Spleen (tissue), 11 donors: ENCODE results near the gene ZNF169. TPM values are rescaled to one million over a fixed set of nuclear protein-coding genes. Genes with fewer than 3 reads are reported as not detected.
"Not testable (repeated sequence)": the region's sequence is repeated elsewhere in the genome, so short reads cannot be mapped to it uniquely, and the experiment has no call there.

Experiments
- DNase-seq: peaks from one replicate; pipeline ENCODE4 v3.0.0-alpha.2; 2020
- H3K27ac ChIP-seq, 8 donors: fragments of 200-600 bp; sonication (generic) in 7 of 8; 1 replicate in 4 of 8; 2 replicates in 4 of 8; pipeline versions ENCODE4 v1.5.0 to v1.8.0; 2016 to 2021; ENCODE audit warnings: inconsistent platforms in 4 of 8, mild to moderate bottlenecking in 4 of 8, moderate library complexity in 1 of 8
- H3K27me3 ChIP-seq, 7 donors: fragments of 200-600 bp; sonication (generic) in 6 of 7; replicated peaks in 1 of 7; 1 replicate in 4 of 7; 2 replicates in 3 of 7; pipeline versions ENCODE4 v1.5.0 to v1.8.0; 2016 to 2021; ENCODE audit warnings: inconsistent platforms in 3 of 7, mild to moderate bottlenecking in 1 of 7
- H3K36me3 ChIP-seq, 6 donors: fragments of 200-600 bp; sonication (generic) in 5 of 6; 1 replicate in 4 of 6; 2 replicates in 2 of 6; pipeline versions ENCODE4 v1.5.0 to v1.8.0; 2016 to 2021; ENCODE audit warnings: inconsistent platforms in 2 of 6
- H3K4me1 ChIP-seq, 6 donors: fragments of 200-600 bp; sonication (generic) in 5 of 6; 1 replicate in 3 of 6; 2 replicates in 3 of 6; pipeline versions ENCODE4 v1.5.0 to v1.8.0; 2016 to 2021; ENCODE audit warnings: inconsistent platforms in 3 of 6
- H3K4me3 ChIP-seq, 8 donors: fragments of 200-600 bp; sonication (generic) in 7 of 8; 1 replicate in 4 of 8; 2 replicates in 4 of 8; pipeline versions ENCODE4 v1.5.0 to v1.8.0; 2016 to 2021; ENCODE audit warnings: inconsistent platforms in 4 of 8, mild to moderate bottlenecking in 4 of 8, moderate library complexity in 2 of 8
- H3K9me3 ChIP-seq, 8 donors: fragments of 200-600 bp; sonication (generic) in 7 of 8; 1 replicate in 4 of 8; 2 replicates in 4 of 8; pipeline versions ENCODE4 v1.5.0 to v1.8.0; 2016 to 2021; ENCODE audit warnings: inconsistent platforms in 4 of 8
- WGBS, 5 donors: extraction: QIAGEN DNeasy Blood & Tissue Kit in 3 of 5; methylation state at CpG; one replicate each; pipeline versions ENCODE4 v1.1.5 to v1.1.7; 2013 to 2018; 5-methylcytosine and 5-hydroxymethylcytosine counted together
- intact Hi-C: fragments of 100-400 bp; cut with DNase I; formaldehyde crosslinking; loops from one replicate; pipeline ENCODE4 v1.15.0; 2023; ENCODE audit warnings: low total_unique reads
- polyA plus RNA-seq, 3 donors: library from polyadenylated mRNA; stranded (reverse); fragments of 200-250 nt; gene quantifications; one replicate each; pipeline ENCODE4 v1.2.1, GENCODE V29; 2013
- total RNA-seq, 7 donors: library from RNA; depleted of rRNA in 3 of 7; stranded (reverse); fragments of >200 nt in 3 of 7; fragmentation: NEBNext Ultra II Directional in 4 of 7; extraction: Animal tissue kit (Norgen Biotek cat#: 25700) in 4 of 7; gene quantifications; one replicate each; pipeline versions ENCODE4 v1.1.0 to v1.2.1, GENCODE V29; 2016 to 2021
- donor health status: healthy with polysubstance abuse.
- donor health status: DM: no; HTN: no; CAD: no; lungs with moderate emphysema.
- donor health status: DM: no; HTN: no; CAD: no.
- donor health status: Bipolar disorder and iron deficiency.
- donor health status: healthy.
- donor health status: DM: no; HTN: no; CAD: no.
- donor health status: DM: yes; HTN: yes; CAD: no.

ZNF169 gene
- total and polyA plus RNA-seq, 10 donors = 2.3 to 58.1 (median 14.6) TPM

DNA sequence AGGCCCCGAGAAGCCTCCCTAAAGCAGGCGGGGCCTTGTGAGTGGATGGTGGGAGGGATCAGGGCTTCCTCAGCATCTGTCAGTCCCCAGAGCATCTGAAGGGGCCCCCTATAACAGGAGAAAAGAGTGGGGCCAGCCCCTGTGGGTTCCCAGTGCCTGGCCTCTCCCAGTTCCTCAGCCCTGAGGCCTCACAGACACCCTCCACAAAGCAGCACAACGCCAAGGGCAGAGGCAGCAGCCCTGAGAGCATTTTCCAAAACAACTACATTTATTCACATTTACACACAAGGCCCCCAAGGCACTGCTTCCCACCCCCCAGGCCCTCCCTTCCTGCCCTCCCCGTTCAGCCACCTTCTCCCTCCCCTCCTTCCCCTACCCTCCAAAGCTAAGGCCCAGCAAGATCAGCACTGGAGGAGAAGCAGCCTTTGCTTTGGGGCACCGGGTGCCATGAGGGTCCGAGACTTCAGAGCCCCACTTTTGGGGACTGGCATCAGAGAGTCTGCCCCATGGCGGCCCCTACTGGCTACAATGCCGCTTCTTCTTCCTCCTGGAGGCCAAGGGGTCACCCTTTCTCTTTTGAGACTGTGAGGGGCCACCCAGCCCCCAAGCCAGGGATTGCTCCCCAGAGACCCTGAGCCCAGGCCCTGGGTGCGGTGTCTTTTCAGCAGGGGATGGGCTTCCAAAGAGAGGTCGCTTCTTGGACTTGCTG, 59.0 kb downstream of the ZNF169 start:
- H3K4me1 ChIP-seq, H3K27me3 ChIP-seq, DNase-seq, H3K27ac ChIP-seq, intact Hi-C loops, H3K9me3 ChIP-seq, H3K36me3 ChIP-seq, H3K4me3 ChIP-seq: not testable (repeated sequence)
- 100% methylated on average over 1 of the region's 10 CpGs; no CpG with 5 or more reads in 4 of the 5 donors for WGBS, 5 donors

DNA sequence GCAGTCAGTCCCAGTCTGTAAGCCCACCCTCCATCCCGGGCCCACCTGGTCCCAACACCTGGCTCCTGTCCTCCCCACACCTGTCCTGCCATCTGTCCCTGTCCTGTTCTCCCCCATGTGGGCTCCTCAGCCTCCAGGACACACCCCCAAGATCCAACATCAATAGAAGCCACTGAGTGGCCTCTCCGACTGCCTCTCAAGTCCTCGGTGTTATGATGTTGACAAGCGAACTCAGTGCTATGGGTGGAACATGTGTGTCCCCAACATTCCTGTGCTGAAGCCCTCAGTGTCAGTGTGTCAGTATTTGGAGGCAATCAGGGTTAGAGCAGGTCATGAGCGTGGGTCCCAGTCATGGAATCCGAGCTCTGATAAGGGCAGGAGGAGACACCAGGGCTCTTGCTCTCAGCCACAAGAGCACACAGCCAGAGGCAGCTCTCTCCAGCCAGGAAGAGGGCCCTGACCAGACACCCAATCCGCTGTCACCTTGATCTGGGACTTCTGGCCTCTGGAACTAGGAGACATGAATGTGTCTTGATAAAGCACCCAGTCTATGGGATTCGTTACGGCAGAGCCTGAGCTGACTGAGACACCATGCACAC, 63.3 kb downstream of the ZNF169 start:
- intact Hi-C loops = not testable (repeated sequence)

DNA sequence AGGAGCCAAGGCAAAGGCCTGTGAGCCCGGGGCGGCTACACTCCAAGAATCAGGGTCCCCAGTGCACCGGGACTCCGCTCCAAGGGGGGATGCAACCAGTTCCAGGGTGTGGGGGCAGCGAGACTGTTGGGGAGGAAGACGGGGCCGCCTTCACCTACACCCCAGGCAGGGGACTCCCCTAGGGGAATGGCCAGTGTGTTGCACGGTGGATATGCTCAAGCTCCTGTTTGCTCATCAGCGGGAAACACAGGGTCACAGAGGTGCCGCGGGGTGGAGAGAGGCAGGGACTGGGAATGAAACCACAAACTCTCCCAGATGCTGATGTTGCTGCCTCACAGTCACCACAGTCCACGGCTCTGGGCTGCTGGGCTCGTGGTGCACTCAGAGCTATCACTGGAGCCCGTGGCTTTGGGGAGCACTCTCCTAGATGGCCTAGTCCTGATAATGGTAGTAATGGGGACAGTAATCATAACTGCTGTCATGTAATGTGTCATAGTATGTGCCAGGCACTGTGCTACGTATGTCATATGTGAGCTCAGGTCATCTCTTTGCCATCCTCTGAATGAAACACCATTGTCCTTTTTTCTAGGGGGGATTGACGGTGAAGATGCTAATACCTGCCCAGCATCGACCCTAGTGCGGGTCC, 64.2 kb downstream of the ZNF169 start:
- intact Hi-C loops, H3K4me1 ChIP-seq, H3K27ac ChIP-seq, DNase-seq, H3K9me3 ChIP-seq, H3K36me3 ChIP-seq, H3K27me3 ChIP-seq, H3K4me3 ChIP-seq: not testable (repeated sequence)
- 72 to 90% (median 84%) methylated on average over 8 to 13 of the region's 18 CpGs for WGBS, 5 donors

More for the DNA sequence above, 63.3 kb downstream of the ZNF169 start:
- H3K4me1 ChIP-seq, H3K27me3 ChIP-seq, H3K9me3 ChIP-seq, H3K4me3 ChIP-seq, H3K36me3 ChIP-seq, H3K27ac ChIP-seq, DNase-seq: not testable (repeated sequence)
- WGBS, 5 donors = 80 to 92% (median 90%) methylated on average over 1 to 8 of the region's 9 CpGs; no CpG with 5 or more reads in 1 of the 5 donors

DNA sequence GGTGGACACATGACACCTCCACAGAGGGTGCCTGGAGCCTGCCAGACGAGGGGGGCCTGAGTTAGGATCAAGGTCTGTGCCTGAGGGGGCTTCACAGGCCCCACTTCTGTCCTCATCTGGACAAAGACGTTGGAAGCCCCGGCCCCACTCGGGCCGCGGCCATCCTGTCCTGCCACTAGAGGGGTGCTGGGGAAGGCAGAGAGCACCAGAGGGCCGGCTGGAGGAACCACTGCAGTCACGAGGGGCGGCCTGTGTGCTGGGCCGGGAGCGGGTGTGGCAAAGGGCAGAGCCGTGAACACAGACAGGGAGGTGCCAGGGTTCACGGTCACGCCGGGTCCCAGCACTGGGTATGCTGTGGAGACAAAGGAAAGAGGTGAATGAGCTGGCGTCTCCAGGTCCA, 66.5 kb downstream of the ZNF169 start:
- WGBS, 5 donors = 76 to 88% (median 80%) methylated on average over 13 to 15 of the region's 16 CpGs
- H3K36me3 ChIP-seq, H3K9me3 ChIP-seq, intact Hi-C loops, H3K4me3 ChIP-seq, DNase-seq, H3K27me3 ChIP-seq, H3K4me1 ChIP-seq, H3K27ac ChIP-seq: not testable (repeated sequence)

DNA sequence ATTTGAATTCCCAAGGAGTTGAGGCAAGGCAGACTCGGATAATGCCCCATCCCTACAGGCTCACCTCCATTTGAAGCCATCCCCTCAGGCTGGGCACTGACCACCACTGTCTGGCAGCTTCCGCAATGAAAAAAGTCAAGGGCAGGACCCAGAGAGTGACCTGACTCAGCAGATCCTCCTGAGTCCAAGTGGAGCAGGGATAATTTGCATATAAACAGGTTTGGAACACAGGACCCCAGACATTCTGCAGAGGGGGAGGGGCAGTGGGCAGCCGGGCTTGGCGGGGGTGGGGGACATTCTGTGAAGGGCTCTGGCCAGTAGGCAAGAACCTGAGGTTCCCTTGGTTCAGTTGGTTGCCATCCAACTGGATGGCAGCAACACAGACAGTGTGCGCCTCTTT, 69.4 kb downstream of the ZNF169 start, which contains the start of gene NUTM2F:
TSS of gene NUTM2F (minus strand) at position 101 of the 400 bp plus-strand sequence. CDS start at position 80, 21 bp downstream.
- intact Hi-C loops, DNase-seq, H3K27ac ChIP-seq, H3K36me3 ChIP-seq, H3K4me1 ChIP-seq, H3K27me3 ChIP-seq, H3K9me3 ChIP-seq, H3K4me3 ChIP-seq: not testable (repeated sequence)
- WGBS, 5 donors = 84 to 92% (median 88%) methylated on average over 1 to 2 of the region's 5 CpGs; no CpG with 5 or more reads in 1 of the 5 donors

DNA sequence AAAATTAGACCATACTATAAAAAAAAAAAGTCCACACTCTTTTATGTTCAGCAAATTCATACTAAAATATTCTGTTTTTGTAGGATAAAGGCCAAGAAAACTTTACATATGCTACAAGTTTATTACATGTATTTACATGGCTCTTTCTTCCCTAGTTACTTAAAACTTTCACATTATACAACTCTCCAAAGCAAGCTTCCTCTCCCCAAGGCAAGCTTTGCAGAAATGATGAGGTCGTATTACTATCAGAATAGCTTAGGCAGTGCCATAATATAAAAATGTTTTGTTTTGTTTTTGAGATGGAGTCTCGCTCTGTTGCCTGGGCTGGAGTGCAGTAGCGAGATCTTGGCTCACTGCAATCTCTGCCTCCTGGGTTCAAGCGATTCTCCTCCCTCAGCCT, 77.3 kb downstream of the ZNF169 start:
- H3K27ac ChIP-seq, intact Hi-C loops, H3K9me3 ChIP-seq, H3K4me3 ChIP-seq, H3K27me3 ChIP-seq, H3K4me1 ChIP-seq, DNase-seq: not testable (repeated sequence)
- peaks cover 0 to 12% (median 0%) of the 10 kb centered on the region in 6 donors for H3K36me3 ChIP-seq
- 88 to 98% (median 91%) methylated on average over 4 of the region's 4 CpGs for WGBS, 5 donors

DNA sequence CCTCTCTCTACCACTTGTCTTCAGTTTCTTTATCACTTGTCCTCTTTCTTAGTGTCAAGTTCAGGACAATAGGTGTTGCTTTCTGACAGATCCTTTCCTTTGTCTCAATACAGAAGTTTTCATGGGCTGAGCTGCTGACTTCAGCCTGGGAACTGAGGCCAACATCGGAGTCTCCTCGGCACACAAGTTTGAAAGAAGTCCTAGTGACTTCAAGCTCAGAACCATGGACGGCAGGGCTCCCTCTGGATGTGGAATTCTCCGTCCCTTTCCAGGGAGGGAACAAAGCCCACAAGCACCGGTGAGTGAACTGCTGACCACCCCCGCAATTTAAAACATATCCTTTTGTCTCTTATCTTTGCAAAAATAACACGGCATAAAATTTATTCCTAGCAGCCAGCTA, 79.6 kb downstream of the ZNF169 start:
- WGBS, 5 donors = 78 to 95% (median 90%) methylated on average over 6 to 7 of the region's 7 CpGs
- H3K4me1 ChIP-seq, H3K9me3 ChIP-seq, DNase-seq, intact Hi-C loops, H3K4me3 ChIP-seq, H3K27ac ChIP-seq, H3K27me3 ChIP-seq: not testable (repeated sequence)
- H3K36me3 ChIP-seq = peaks cover 0 to 12% (median 0%) of the 10 kb centered on the region in 6 donors

DNA sequence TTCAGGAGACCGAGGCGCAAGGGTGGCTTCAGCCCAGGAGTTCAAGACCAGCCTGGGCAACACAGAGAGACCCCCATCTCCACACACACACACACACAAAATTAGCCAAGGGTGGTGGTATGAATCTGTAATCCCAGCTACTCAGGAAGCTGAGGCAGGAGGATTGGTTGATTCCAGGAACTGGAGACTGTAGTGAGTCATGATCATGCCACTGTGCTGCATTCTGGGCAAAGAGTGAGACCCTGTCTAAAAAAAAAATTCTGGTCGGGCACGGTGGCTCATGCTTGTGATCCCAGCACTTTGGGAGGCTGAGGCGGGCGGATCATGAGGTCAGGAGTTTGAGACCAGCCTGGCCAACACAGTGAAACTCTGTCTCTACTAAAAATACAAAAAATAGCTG, 80.6 kb downstream of the ZNF169 start:
- H3K9me3 ChIP-seq, H3K27me3 ChIP-seq, H3K4me1 ChIP-seq, DNase-seq, intact Hi-C loops, H3K4me3 ChIP-seq, H3K27ac ChIP-seq: not testable (repeated sequence)
- H3K36me3 ChIP-seq = peaks cover 0 to 12% (median 0%) of the 10 kb centered on the region in 6 donors
- WGBS, 5 donors = 89 to 95% (median 93%) methylated on average over 5 to 6 of the region's 6 CpGs

DNA sequence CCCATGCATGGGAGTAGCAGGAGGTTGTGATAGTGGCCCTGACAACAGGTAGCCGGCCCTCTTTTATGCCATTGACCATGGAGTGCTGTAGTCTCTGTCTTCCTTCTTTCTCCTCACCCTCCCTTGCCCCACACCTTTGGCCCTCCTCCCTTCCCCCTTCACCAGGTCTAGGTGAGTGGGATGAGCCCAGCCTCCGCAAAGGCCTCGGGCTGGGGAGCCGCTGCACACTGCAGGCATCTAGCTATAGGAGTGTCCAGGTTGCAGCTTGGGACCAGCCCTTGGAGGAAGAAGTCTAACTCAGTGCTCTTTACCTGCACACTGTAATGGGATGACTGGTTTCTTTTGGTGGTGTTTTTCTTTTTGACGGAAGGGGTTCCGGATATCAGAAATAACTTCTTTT, 81.7 kb downstream of the ZNF169 start:
- DNase-seq, H3K4me3 ChIP-seq, H3K4me1 ChIP-seq, H3K9me3 ChIP-seq, H3K27ac ChIP-seq, intact Hi-C loops, H3K27me3 ChIP-seq: not testable (repeated sequence)
- peaks cover 0 to 12% (median 0%) of the 10 kb centered on the region in 6 donors for H3K36me3 ChIP-seq
- 60 to 95% (median 88%) methylated on average over 3 to 5 of the region's 6 CpGs for WGBS, 5 donors

DNA sequence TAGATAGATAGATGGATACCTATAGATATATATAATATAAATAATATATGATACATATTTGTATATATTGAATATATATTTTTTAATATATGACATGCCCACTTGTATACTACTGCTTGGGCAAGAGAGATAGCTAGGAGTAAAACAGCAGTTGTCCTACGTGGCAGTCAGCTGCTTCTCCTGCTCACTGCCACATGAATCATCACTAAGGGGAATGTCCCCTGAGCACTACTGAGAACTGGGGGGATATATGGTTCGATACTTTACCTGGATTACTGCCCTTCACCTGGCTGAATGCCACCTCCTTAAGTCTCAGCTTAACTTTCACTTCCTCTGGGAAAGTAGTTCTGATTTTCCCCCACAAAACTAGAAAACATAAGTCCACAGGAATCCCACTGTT, 82.6 kb downstream of the ZNF169 start:
- H3K27ac ChIP-seq, H3K27me3 ChIP-seq, H3K9me3 ChIP-seq, intact Hi-C loops, H3K4me1 ChIP-seq, DNase-seq, H3K4me3 ChIP-seq: not testable (repeated sequence)
- peaks cover 0 to 12% (median 0%) of the 10 kb centered on the region in 6 donors for H3K36me3 ChIP-seq
- 71 to 100% (median 81%) methylated on average over 2 of the region's 2 CpGs; no CpG with 5 or more reads in 1 of the 5 donors for WGBS, 5 donors

DNA sequence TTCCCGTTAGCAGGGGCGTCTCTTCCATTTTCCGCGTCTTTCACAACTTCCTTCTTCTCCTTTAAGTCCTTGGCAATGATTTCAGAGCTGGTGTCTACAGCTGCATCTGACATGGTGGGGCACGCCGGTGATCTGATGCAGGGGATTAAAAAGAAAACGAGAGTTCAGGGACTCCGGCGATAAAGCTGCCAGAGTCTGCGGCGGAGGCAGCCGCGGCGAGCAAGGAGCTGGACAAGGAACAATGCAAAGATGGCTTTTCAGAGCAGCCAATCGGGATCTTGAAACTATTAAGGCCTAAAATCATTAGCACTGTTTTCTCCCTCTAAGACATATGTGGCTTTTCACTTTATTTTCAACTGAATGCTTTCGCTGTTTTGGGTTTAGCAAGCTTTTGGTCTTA, 88.4 kb downstream of the ZNF169 start:
- H3K27me3 ChIP-seq, H3K9me3 ChIP-seq, H3K4me1 ChIP-seq, DNase-seq, H3K4me3 ChIP-seq, intact Hi-C loops, H3K36me3 ChIP-seq: not testable (repeated sequence)
- WGBS, 5 donors = 87 to 93% (median 90%) methylated on average over 15 to 16 of the region's 16 CpGs
- peak overlapping the region in 4 of 8 donors; percentile 33 to 58 (median 48) for H3K27ac ChIP-seq
